HTERT RPE-1 (cell line): ENCODE results near the gene AZIN2.
"Not testable (repeated sequence)": the region's sequence is repeated elsewhere in the genome, so short reads cannot be mapped to it uniquely, and the experiment has no call there.

Experiments used
- in situ Hi-C: fragments of 300-500 bp; cut with MboI; formaldehyde crosslinking; loops from 4 replicates; pipeline ENCODE4 v1.14.3; 2020; ENCODE audit warnings: low sequenced_read_pairs

Gene AZIN2

GRCh38 chr1:33126411-33127000 is 45.6 kb downstream of the AZIN2 start:
- in situ Hi-C loops = no loop called here

- in situ Hi-C loops = no loop called here
These were observed 46.3 kb downstream of the AZIN2 start for GRCh38 chr1:33127001-33127823.

- in situ Hi-C loops = no loop called here
These were observed 47.8 kb downstream of the AZIN2 start for GRCh38 chr1:33128781-33129180.

- in situ Hi-C loops = no loop called here
These were observed 49.3 kb downstream of the AZIN2 start for GRCh38 chr1:33130297-33130696.

- in situ Hi-C loops = no loop called here
These were observed 50.2 kb downstream of the AZIN2 start for GRCh38 chr1:33131191-33131590.

- in situ Hi-C loops = no loop called here
These were observed 51.6 kb downstream of the AZIN2 start for GRCh38 chr1:33132549-33132948.

- in situ Hi-C loops = no loop called here
These were observed 52.6 kb downstream of the AZIN2 start for GRCh38 chr1:33133478-33134105.

- in situ Hi-C loops = not testable (repeated sequence)
These were observed 55.1 kb downstream of the AZIN2 start for GRCh38 chr1:33136041-33136440.

- in situ Hi-C loops = no loop called here
These were observed 56.8 kb downstream of the AZIN2 start for GRCh38 chr1:33137800-33138199.

- in situ Hi-C loops = no loop called here
These were observed 59.5 kb downstream of the AZIN2 start for GRCh38 chr1:33140153-33141149.

- in situ Hi-C loops = no loop called here
These were observed 60.3 kb downstream of the AZIN2 start for GRCh38 chr1:33141216-33141615.

- in situ Hi-C loops = no loop called here
These were observed 60.8 kb downstream of the AZIN2 start for GRCh38 chr1:33141781-33142180.

GRCh38 chr1:33142483-33143064 is 61.6 kb downstream of the AZIN2 start:
- in situ Hi-C loops = no loop called here

- in situ Hi-C loops = no loop called here
These were observed 62.2 kb downstream of the AZIN2 start for GRCh38 chr1:33143176-33143575.

GRCh38 chr1:33143698-33144097 is 62.7 kb downstream of the AZIN2 start:
- in situ Hi-C loops = no loop called here

GRCh38 chr1:33146003-33146402 is 65.0 kb downstream of the AZIN2 start:
- in situ Hi-C loops = no loop called here

- in situ Hi-C loops = no loop called here
These were observed 66.5 kb downstream of the AZIN2 start for GRCh38 chr1:33147275-33147996.

- in situ Hi-C loops = no loop called here
These were observed 67.0 kb downstream of the AZIN2 start for GRCh38 chr1:33147997-33148314.

GRCh38 chr1:33148615-33149014 is 67.7 kb downstream of the AZIN2 start:
- in situ Hi-C loops = no loop called here
